K562 (cell line): ENCODE measurements around the gene DDIT3.

Source experiments
- PATZ1 ChIP-seq: fragments of 250-450 bp; sonication (Bioruptor Pico); IDR thresholded peaks from 2 replicates; pipeline ENCODE4 v1.5.0; 2020; ENCODE audit warnings: mild to moderate bottlenecking, borderline replicate concordance
- RCOR1 ChIP-seq, 2 experiments: IDR thresholded peaks; 2 replicates each; pipeline ENCODE4 v1.6.1; 2012; ENCODE audit warnings: low read depth in 2 of 2, low read length in 2 of 2, borderline replicate concordance in 1 of 2, improper control_type of control experiment in 1 of 2

GRCh38 chr12:57528831-57529555 is 8.7 kb upstream of the DDIT3 start:
- no peak for TF ChIP-seq PATZ1 (CRISPR knock-in tag)
- no peak for TF ChIP-seq RCOR1 (IDR thresholded peaks at IDR 0.05; ENCODE audit: borderline replicate concordance in 1 of 2, low read depth in 2 of 2, low read length in 2 of 2)
